ENCODE data around the gene ELAVL4. TPM values are rescaled to one million over a fixed set of nuclear protein-coding genes. Genes with fewer than 3 reads are reported as not detected.

The ELAVL4 gene
- total RNA-seq, 3 donors from 2014 or later (not counting 1 experiment from before 2014, with no cell fraction given), result not detected

GRCh38 chr1:50099654-50100053 is 9.1 kb upstream of the ELAVL4 start:
- Mint-ChIP-seq H3K9me3 (no peaks in the 10 kb centered on the region), H3K27ac (no peak overlapping the region), H3K4me1 (no peaks in the 10 kb centered on the region), H3K36me3 (no peaks in the 10 kb centered on the region), H3K4me3 (no peak overlapping the region), H3K27me3 (ENCODE audit: low read depth in 2 of 2) (peaks cover 0 to 23% of the 10 kb centered on the region in 2 donors)
- 67% methylated on average over 1 of the region's 1 CpG for WGBS (ENCODE audit: insufficient coverage)
- Histone ChIP-seq H3K27me3 (ENCODE audit: control insufficient read depth, insufficient read depth, low read length) (no peaks in the 10 kb centered on the region), H3K4me3 (ENCODE audit: low read length) (no peak overlapping the region), H3K4me1 (ENCODE audit: control insufficient read depth, insufficient read depth, low read length) (no peaks in the 10 kb centered on the region), H3K36me3 (ENCODE audit: control insufficient read depth, insufficient read depth, low read length) (no peaks in the 10 kb centered on the region), H3K9me3 (ENCODE audit: control insufficient read depth, insufficient read depth, low read length) (no peaks in the 10 kb centered on the region), H3K27ac (ENCODE audit: low read length) (no peak overlapping the region)
- ATAC-seq (no peak), DNase-seq (no peak)
- no peak for TF ChIP-seq CTCF (IDR thresholded peaks at IDR 0.05)
- intact Hi-C loops (cut with micrococcal nuclease), result no loop called here

GRCh38 chr1:50103615-50104081 is 5.1 kb upstream of the ELAVL4 start:
- Mint-ChIP-seq H3K4me3 (no peak overlapping the region), H3K9me3 (no peaks in the 10 kb centered on the region), H3K4me1 (no peaks in the 10 kb centered on the region), H3K27ac (no peak overlapping the region), H3K36me3 (no peaks in the 10 kb centered on the region), H3K27me3 (ENCODE audit: low read depth in 2 of 2) (peaks cover 6 to 32% of the 10 kb centered on the region in 2 donors)
- H3K4me1 ChIP-seq (ENCODE audit: control insufficient read depth, insufficient read depth, low read length), result no peaks in the 10 kb centered on the region
- no peak for TF ChIP-seq CTCF (IDR thresholded peaks at IDR 0.05)
- no peaks in the 10 kb centered on the region for H3K36me3 ChIP-seq (ENCODE audit: control insufficient read depth, insufficient read depth, low read length)
- 89% methylated on average over 7 of the region's 7 CpGs for WGBS (ENCODE audit: insufficient coverage)
- no peaks in the 10 kb centered on the region for H3K9me3 ChIP-seq (ENCODE audit: control insufficient read depth, insufficient read depth, low read length)
- intact Hi-C loops (cut with micrococcal nuclease), result no loop called here
- peaks cover 3% of the 10 kb centered on the region for H3K27me3 ChIP-seq (ENCODE audit: control insufficient read depth, insufficient read depth, low read length)
- DNase-seq, result no peak
- no peak for ATAC-seq
- no peak overlapping the region for H3K27ac ChIP-seq (ENCODE audit: low read length)
- H3K4me3 ChIP-seq (ENCODE audit: low read length), result no peak overlapping the region

GRCh38 chr1:50105433-50105832 is 3.3 kb upstream of the ELAVL4 start:
- intact Hi-C loops (cut with micrococcal nuclease), result no loop called here

More at GRCh38 chr1:50105433-50105832, 3.3 kb upstream of the ELAVL4 start:
- Histone ChIP-seq H3K27me3 (ENCODE audit: control insufficient read depth, insufficient read depth, low read length) (peaks cover 8% of the 10 kb centered on the region), H3K4me1 (ENCODE audit: control insufficient read depth, insufficient read depth, low read length) (peaks cover 9% of the 10 kb centered on the region), H3K4me3 (ENCODE audit: low read length) (no peak overlapping the region), H3K9me3 (ENCODE audit: control insufficient read depth, insufficient read depth, low read length) (no peaks in the 10 kb centered on the region), H3K36me3 (ENCODE audit: control insufficient read depth, insufficient read depth, low read length) (no peaks in the 10 kb centered on the region), H3K27ac (ENCODE audit: low read length) (no peak overlapping the region)
- Mint-ChIP-seq H3K4me1 (peaks cover 0 to 12% of the 10 kb centered on the region in 2 donors), H3K36me3 (no peaks in the 10 kb centered on the region), H3K27ac (no peak overlapping the region), H3K27me3 (ENCODE audit: low read depth in 2 of 2) (peaks cover 20 to 47% of the 10 kb centered on the region in 2 donors), H3K9me3 (no peaks in the 10 kb centered on the region), H3K4me3 (no peak overlapping the region)
- WGBS (ENCODE audit: insufficient coverage), result 97% methylated on average over 3 of the region's 3 CpGs
- ATAC-seq, result no peak
- TF ChIP-seq CTCF (IDR thresholded peaks at IDR 0.05), result no peak
- no peak for DNase-seq
